HUES6 (cell line): Measurements from ENCODE around the gene FSTL4.

Source experiments
- H3K27ac ChIP-seq: 2 replicates; pipeline ENCODE4 v1.7.0; 2013; ENCODE audit warnings: low read depth, mild to moderate bottlenecking, low read length, inconsistent platforms
- H3K27me3 ChIP-seq: 2 replicates; pipeline ENCODE4 v1.6.1; 2013; ENCODE audit warnings: low read length; ENCODE audit not compliant: control insufficient read depth, insufficient read depth
- H3K36me3 ChIP-seq: 2 replicates; pipeline ENCODE4 v1.6.1; 2013; ENCODE audit warnings: low read length; ENCODE audit not compliant: control insufficient read depth, insufficient read depth
- H3K4me1 ChIP-seq: 2 replicates; pipeline ENCODE4 v1.6.1; 2013; ENCODE audit warnings: low read length; ENCODE audit not compliant: control insufficient read depth, insufficient read depth
- H3K4me3 ChIP-seq: 2 replicates; pipeline ENCODE4 v1.5.1; 2013; ENCODE audit warnings: low read depth, low read length
- H3K9ac ChIP-seq: one replicate; pipeline ENCODE4 v1.6.1; 2013; ENCODE audit warnings: mild to moderate bottlenecking, low read length
- H3K9me3 ChIP-seq: 2 replicates; pipeline ENCODE4 v1.6.1; 2013; ENCODE audit warnings: low read depth, low read length; ENCODE audit not compliant: control insufficient read depth, insufficient read depth

FSTL4 gene

GRCh38 chr5:133371371-133372155 is 240.8 kb downstream of the FSTL4 start:
- Histone ChIP-seq H3K27ac (no peak overlapping the region), H3K27me3 (no peaks in the 10 kb centered on the region), H3K4me1 (peaks cover 21% of the 10 kb centered on the region; the same call in 1 of the 2 replicates), H3K9ac (no peak overlapping the region), H3K4me3 (no peak overlapping the region), H3K36me3 (no peaks in the 10 kb centered on the region), H3K9me3 (peaks cover 20% of the 10 kb centered on the region)

GRCh38 chr5:133370904-133371303 is 241.4 kb downstream of the FSTL4 start:
- Histone ChIP-seq H3K9me3 (peaks cover 17% of the 10 kb centered on the region), H3K27me3 (no peaks in the 10 kb centered on the region), H3K4me1 (peaks cover 21% of the 10 kb centered on the region; the same call in 1 of the 2 replicates), H3K36me3 (no peaks in the 10 kb centered on the region), H3K27ac (no peak overlapping the region), H3K9ac (no peak overlapping the region), H3K4me3 (no peak overlapping the region)

GRCh38 chr5:133370036-133370831 is 242.1 kb downstream of the FSTL4 start:
- no peak overlapping the region for H3K9ac ChIP-seq
- H3K27me3 ChIP-seq, result no peaks in the 10 kb centered on the region
- H3K27ac ChIP-seq, result no peak overlapping the region
- no peaks in the 10 kb centered on the region for H3K36me3 ChIP-seq
- H3K4me1 ChIP-seq, result peaks cover 25% of the 10 kb centered on the region; the same call in 1 of the 2 replicates
- no peak overlapping the region for H3K4me3 ChIP-seq
- H3K9me3 ChIP-seq, result peaks cover 11% of the 10 kb centered on the region

- Histone ChIP-seq H3K9ac (no peak overlapping the region), H3K27me3 (no peaks in the 10 kb centered on the region), H3K27ac (no peak overlapping the region), H3K9me3 (peaks cover 5% of the 10 kb centered on the region; the same call in 1 of the 2 replicates), H3K4me1 (peaks cover 34% of the 10 kb centered on the region), H3K4me3 (no peak overlapping the region), H3K36me3 (no peaks in the 10 kb centered on the region)
Measured at GRCh38 chr5:133368916-133369783, 243.2 kb downstream of the FSTL4 start.

GRCh38 chr5:133367984-133368383 is 244.4 kb downstream of the FSTL4 start:
- Histone ChIP-seq H3K36me3 (no peaks in the 10 kb centered on the region), H3K27me3 (no peaks in the 10 kb centered on the region), H3K4me3 (no peak overlapping the region), H3K9me3 (no peaks in the 10 kb centered on the region), H3K27ac (no peak overlapping the region), H3K4me1 (peaks cover 42% of the 10 kb centered on the region), H3K9ac (no peak overlapping the region)

GRCh38 chr5:133367071-133367786 is 245.1 kb downstream of the FSTL4 start:
- Histone ChIP-seq H3K36me3 (no peaks in the 10 kb centered on the region), H3K9me3 (no peaks in the 10 kb centered on the region), H3K27ac (no peak overlapping the region), H3K27me3 (no peaks in the 10 kb centered on the region), H3K4me3 (no peak overlapping the region), H3K4me1 (peaks cover 39% of the 10 kb centered on the region), H3K9ac (no peak overlapping the region)

GRCh38 chr5:133366438-133366837 is 245.9 kb downstream of the FSTL4 start:
- no peak overlapping the region for H3K4me3 ChIP-seq
- no peak overlapping the region for H3K27ac ChIP-seq
- no peak overlapping the region for H3K9ac ChIP-seq
- H3K9me3 ChIP-seq, result no peaks in the 10 kb centered on the region
- H3K4me1 ChIP-seq, result peaks cover 33% of the 10 kb centered on the region
- H3K36me3 ChIP-seq, result no peaks in the 10 kb centered on the region
- H3K27me3 ChIP-seq, result no peaks in the 10 kb centered on the region

GRCh38 chr5:133365738-133366137 is 246.6 kb downstream of the FSTL4 start:
- Histone ChIP-seq H3K36me3 (no peaks in the 10 kb centered on the region), H3K4me1 (peaks cover 35% of the 10 kb centered on the region), H3K4me3 (no peak overlapping the region), H3K27me3 (no peaks in the 10 kb centered on the region), H3K9ac (no peak overlapping the region), H3K9me3 (no peaks in the 10 kb centered on the region), H3K27ac (no peak overlapping the region)

- Histone ChIP-seq H3K9ac (no peak overlapping the region), H3K4me1 (peaks cover 32% of the 10 kb centered on the region), H3K27me3 (no peaks in the 10 kb centered on the region), H3K9me3 (no peaks in the 10 kb centered on the region), H3K36me3 (no peaks in the 10 kb centered on the region), H3K4me3 (no peak overlapping the region), H3K27ac (no peak overlapping the region)
Measured at GRCh38 chr5:133364936-133365707, 247.2 kb downstream of the FSTL4 start.
